HG02885 (cell line): ENCODE measurements around the gene DTNA.
"Not testable (repeated sequence)": the region's sequence is repeated elsewhere in the genome, so short reads cannot be mapped to it uniquely, and the experiment has no call there.

ENCODE experiments used
- ATAC-seq: cut with Tn5 transposase; IDR thresholded peaks from one replicate; pipeline ENCODE4 v1.9.1; 2021; ENCODE audit warnings: mild to moderate bottlenecking; ENCODE audit not compliant: unreplicated experiment, poor library complexity

Gene DTNA

GRCh38 chr18:34720220-34720619 lies 10.1 kb downstream of the DTNA start:
- ATAC-seq: no peak

DNA sequence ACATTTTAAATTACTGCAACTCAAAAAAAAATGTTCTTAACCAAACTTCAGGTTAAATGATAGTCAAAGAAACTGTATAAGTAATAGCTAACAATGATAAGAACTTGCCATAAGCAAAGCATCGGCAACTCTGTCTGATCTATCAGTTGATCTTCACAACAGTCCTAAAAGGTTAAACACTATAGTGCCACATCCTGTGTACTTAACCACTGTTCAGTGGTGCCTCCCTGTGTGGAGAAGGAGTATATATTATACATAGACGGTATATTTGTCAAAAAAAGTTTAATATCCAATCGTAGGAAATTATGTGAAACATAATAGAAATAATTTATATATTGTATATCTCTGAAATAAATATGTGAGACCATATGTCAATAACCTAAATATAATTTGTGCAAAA lies 13.0 kb downstream of the DTNA start:
- ATAC-seq: no peak

- not testable (repeated sequence) for ATAC-seq
These were observed 15.6 kb downstream of the DTNA start for GRCh38 chr18:34725737-34726136.

GRCh38 chr18:34726286-34727004 lies 16.3 kb downstream of the DTNA start:
- ATAC-seq: no peak

- peak; percentile 96 for ATAC-seq
These were observed 19.2 kb downstream of the DTNA start for GRCh38 chr18:34729264-34729663.

DNA sequence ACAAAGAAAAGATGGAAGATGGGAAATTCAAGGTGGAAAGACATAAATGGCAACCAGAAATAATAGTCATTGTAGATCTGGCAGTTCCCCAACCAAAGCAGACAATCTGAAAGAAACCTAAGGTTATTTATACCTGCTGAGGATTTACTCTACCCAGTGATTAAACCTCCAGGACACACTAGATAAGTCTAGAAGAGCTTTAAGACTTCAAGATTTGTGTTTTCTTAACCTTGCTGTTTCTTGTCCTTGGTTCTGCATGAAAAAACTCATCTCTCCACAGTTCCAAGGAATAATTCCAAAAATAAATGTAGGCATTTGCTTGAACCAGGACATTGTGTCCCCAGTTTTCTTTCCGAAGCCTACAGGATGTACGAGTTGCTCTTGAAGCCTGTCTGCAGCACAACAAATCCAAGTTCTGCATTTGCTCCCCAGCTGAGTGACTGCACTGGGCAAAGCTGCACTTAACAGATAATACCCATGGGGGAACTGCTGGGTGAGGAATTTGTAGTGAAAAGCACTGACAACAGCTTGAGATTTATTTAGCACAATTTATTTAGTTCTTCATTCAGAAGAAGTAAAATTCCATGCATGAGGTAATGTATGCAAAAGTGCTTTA lies 19.8 kb downstream of the DTNA start:
- ATAC-seq: peak; percentile 21

GRCh38 chr18:34730774-34731173 lies 20.7 kb downstream of the DTNA start:
- ATAC-seq: no peak

- ATAC-seq: no peak
These were observed 24.0 kb downstream of the DTNA start for GRCh38 chr18:34734056-34734455.

- ATAC-seq: not testable (repeated sequence)
These were observed 24.4 kb downstream of the DTNA start for GRCh38 chr18:34734526-34734925.

GRCh38 chr18:34738175-34738894 lies 28.2 kb downstream of the DTNA start:
- ATAC-seq: no peak

- no peak for ATAC-seq
These were observed 30.0 kb downstream of the DTNA start for GRCh38 chr18:34740101-34740500.

GRCh38 chr18:34740724-34741123 lies 30.6 kb downstream of the DTNA start:
- no peak for ATAC-seq

DNA sequence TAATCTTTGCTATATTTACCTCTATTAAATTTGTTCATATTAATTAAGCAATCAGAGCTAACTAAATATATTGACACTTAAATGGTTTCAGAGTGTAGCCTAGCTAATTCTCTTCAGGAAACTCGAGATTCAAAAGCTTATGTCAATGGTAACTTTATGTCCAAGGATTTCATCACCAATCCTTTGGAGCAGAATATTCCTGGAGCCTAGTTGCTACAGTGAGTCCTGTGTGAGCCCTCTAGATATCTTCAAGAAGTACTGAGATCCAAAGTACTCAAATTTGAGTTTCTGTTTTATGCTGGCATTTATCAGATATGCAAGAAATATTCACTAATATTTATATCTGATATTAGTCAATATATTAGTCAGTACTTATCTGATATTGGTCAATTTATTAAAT lies 31.3 kb downstream of the DTNA start:
- ATAC-seq: no peak

DNA sequence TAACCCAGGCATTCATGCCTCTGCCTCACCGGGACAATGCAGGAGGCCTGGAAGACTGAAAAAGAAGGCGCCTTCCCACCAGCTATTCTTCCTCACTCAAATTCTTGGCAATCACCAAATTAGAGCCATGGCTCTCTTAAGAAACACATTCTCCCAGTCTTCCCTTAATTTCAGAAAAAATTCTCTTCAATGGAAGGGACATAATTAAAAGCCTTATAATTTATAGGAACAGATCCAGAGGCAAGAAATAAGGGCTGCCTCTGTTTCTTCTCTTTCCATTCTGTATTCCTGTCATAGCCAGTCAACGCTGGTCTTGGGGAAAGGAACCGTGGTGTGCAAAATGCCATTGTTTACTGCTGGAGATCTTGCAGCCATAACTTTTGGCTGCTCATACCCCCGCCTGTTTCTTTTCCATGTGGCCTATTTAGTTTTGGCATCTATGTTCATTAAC lies 32.8 kb downstream of the DTNA start:
- no peak for ATAC-seq

DNA sequence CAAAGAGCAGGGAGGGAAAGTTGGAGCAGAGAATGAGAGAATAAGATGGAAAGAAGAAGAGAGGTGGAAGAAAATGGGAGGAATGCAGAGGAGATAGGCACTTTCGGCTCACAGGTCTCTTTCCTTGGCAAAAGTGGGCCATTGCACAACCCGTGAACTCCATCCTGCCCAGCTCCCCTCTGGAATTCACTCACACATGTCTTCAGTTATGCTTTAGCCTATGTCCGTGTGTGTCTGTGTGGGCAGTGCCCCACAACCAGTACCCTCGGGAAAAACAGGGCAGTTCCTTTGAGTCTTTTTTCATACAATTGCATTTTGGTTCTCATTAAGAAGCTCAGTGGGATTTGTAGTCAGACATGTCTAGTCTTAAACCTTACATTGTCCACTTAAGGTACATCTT lies 34.5 kb downstream of the DTNA start:
- ATAC-seq: no peak

- ATAC-seq: no peak
These were observed 36.5 kb downstream of the DTNA start for GRCh38 chr18:34746614-34747013.

GRCh38 chr18:34749721-34750120 lies 39.6 kb downstream of the DTNA start:
- ATAC-seq: no peak

- no peak for ATAC-seq
These were observed 42.0 kb downstream of the DTNA start for GRCh38 chr18:34752056-34752455.

DNA sequence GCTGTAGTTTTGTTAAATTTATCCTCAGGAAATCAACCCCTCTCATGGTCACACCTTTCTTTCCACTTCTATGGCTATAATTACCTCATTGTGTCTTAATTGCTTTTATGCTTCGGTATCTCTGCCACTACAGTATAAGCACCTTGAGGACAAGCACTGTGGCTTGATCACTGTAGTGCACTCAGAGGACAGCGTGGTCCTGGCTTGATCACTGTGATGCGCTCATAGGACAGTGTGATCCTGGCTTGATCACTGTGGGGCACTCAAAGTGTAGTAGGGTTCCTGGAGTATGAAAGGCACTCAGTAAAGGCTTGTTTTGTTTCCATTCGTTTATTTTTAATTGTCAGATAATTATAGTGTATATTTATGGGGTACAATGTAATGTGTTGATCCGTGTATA lies 44.2 kb downstream of the DTNA start:
- ATAC-seq: no peak

DNA sequence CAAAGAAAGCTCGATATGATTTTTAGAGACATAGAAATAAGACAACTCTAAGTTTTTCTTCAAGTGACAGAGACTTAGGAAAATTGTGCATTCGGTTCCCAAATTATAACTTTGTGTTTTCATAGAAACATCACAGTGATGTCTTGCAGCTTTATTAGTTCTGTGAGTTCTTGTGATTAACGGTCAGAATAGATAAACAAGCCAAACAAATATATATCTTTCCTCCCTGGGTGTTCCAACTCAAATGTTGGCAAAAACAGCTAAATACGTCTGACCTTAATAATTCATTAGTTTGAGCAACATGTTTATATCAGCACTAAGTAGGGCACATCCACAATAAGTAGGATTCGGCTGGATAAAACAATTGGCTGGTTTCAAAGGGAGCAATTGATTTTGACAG lies 47.6 kb downstream of the DTNA start:
- ATAC-seq: no peak

GRCh38 chr18:34758378-34758948 lies 48.4 kb downstream of the DTNA start:
- ATAC-seq: no peak
